RWPE2 (cell line): ENCODE data around the gene NEU4.
A peak's percentile ranks its signal among the peaks of the same experiment; 100 is the strongest.
"Not testable (repeated sequence)": the region's sequence is repeated elsewhere in the genome, so short reads cannot be mapped to it uniquely, and the experiment has no call there.

ENCODE experiments used
- ATAC-seq: fragments of 200-7000 bp; cut with Tn5 transposase; 3 replicates; pipeline ENCODE4 v1.9.1; 2021; ENCODE audit warnings: low read depth
- DNase-seq: peaks from one replicate; pipeline ENCODE4 v3.0.0-alpha.2; 2020; ENCODE audit warnings: low spot score
- H3K27ac ChIP-seq: fragments of 450-650 bp; 2 replicates; pipeline ENCODE4 v1.5.1; 2017; ENCODE audit warnings: mild to moderate bottlenecking; ENCODE audit not compliant: poor library complexity, severe bottlenecking
- H3K27me3 ChIP-seq: fragments of 250-450 bp; sonication (Bioruptor Pico); 2 replicates; pipeline ENCODE4 v1.5.1; 2021; ENCODE audit warnings: mild to moderate bottlenecking, moderate library complexity; ENCODE audit not compliant: insufficient read depth, poor library complexity, severe bottlenecking
- H3K36me3 ChIP-seq: fragments of 250-450 bp; sonication (Bioruptor Pico); 2 replicates; pipeline ENCODE4 v1.5.1; 2020; ENCODE audit warnings: low read depth, mild to moderate bottlenecking, moderate library complexity
- H3K4me1 ChIP-seq: fragments of 250-450 bp; sonication (Bioruptor Pico); 2 replicates; pipeline ENCODE4 v1.5.1; 2021; ENCODE audit warnings: mild to moderate bottlenecking, moderate library complexity; ENCODE audit not compliant: insufficient read depth, poor library complexity, severe bottlenecking
- H3K4me3 ChIP-seq: fragments of 250-450 bp; sonication (Bioruptor Pico); 2 replicates; pipeline ENCODE4 v1.5.1; 2021; ENCODE audit warnings: mild to moderate bottlenecking, moderate library complexity; ENCODE audit not compliant: severe bottlenecking
- H3K9me3 ChIP-seq: fragments of 250-450 bp; sonication (Bioruptor Pico); 2 replicates; pipeline ENCODE4 v1.5.1; 2021; ENCODE audit warnings: mild to moderate bottlenecking, moderate library complexity; ENCODE audit not compliant: severe bottlenecking
- CTCF ChIP-seq: fragments of 450-650 bp; IDR thresholded peaks from one replicate; pipeline ENCODE4 v1.5.1; 2017; ENCODE audit warnings: mild to moderate bottlenecking, moderate library complexity; ENCODE audit not compliant: poor library complexity, severe bottlenecking

The NEU4 gene

GRCh38 chr2:241808721-241809382 is at the start of gene NEU4:
Gene NEU4, plus strand, starts transcription at chr2:241809193. Its CDS starts 5,292 bp downstream, at chr2:241814485.
- Histone ChIP-seq H3K4me1 (no peaks in the 10 kb centered on the region), H3K27me3 (peaks cover 9% of the 10 kb centered on the region), H3K9me3 (no peaks in the 10 kb centered on the region), H3K4me3 (no peak within 1 kb of the TSS), H3K27ac (no peak within 1 kb of the TSS), H3K36me3 (no peaks in the 10 kb centered on the region)
- ATAC-seq (no peak), DNase-seq (no peak)
- TF ChIP-seq CTCF = no peak

- not testable (repeated sequence) for H3K9me3 ChIP-seq, H3K4me1 ChIP-seq, ATAC-seq, H3K27ac ChIP-seq, DNase-seq, H3K4me3 ChIP-seq, H3K27me3 ChIP-seq
- peaks cover 22% of the 10 kb centered on the region for H3K36me3 ChIP-seq
These were observed 49.1 kb upstream of the NEU4 start for GRCh38 chr2:241759893-241760292.

- H3K4me3 ChIP-seq = no peak overlapping the region
- H3K4me1 ChIP-seq = no peaks in the 10 kb centered on the region
- peaks cover 22% of the 10 kb centered on the region for H3K36me3 ChIP-seq
- ATAC-seq (no peak), DNase-seq (peak; percentile 47)
- H3K27ac ChIP-seq = no peak overlapping the region
- no peaks in the 10 kb centered on the region for H3K9me3 ChIP-seq
- no peak for TF ChIP-seq CTCF
- no peaks in the 10 kb centered on the region for H3K27me3 ChIP-seq
These were observed 48.7 kb upstream of the NEU4 start for GRCh38 chr2:241760301-241760771.

GRCh38 chr2:241762321-241762932 is 46.6 kb upstream of the NEU4 start:
- TF ChIP-seq CTCF = no peak
- Histone ChIP-seq H3K4me3 (no peak overlapping the region), H3K36me3 (peaks cover 9% of the 10 kb centered on the region), H3K27me3 (no peaks in the 10 kb centered on the region), H3K27ac (no peak overlapping the region), H3K4me1 (no peaks in the 10 kb centered on the region), H3K9me3 (no peaks in the 10 kb centered on the region)
- no peak for ATAC-seq
- no peak for DNase-seq

- Histone ChIP-seq H3K4me1 (no peaks in the 10 kb centered on the region), H3K36me3 (peaks cover 9% of the 10 kb centered on the region), H3K4me3 (no peak overlapping the region), H3K9me3 (no peaks in the 10 kb centered on the region), H3K27me3 (no peaks in the 10 kb centered on the region), H3K27ac (no peak overlapping the region)
- DNase-seq (no peak), ATAC-seq (no peak)
- TF ChIP-seq CTCF = no peak
These were observed 46.0 kb upstream of the NEU4 start for GRCh38 chr2:241762933-241763369.
